Lower leg skin (tissue), 4 donors: ENCODE measurements around the gene SF3A2. TPM values are rescaled to one million over a fixed set of nuclear protein-coding genes. Genes with fewer than 3 reads are reported as not detected.

Source experiments
- DNase-seq, 2 donors: peaks; one replicate each; pipeline ENCODE4 v3.0.0-alpha.2; 2019; ENCODE audit warnings: low spot score in 2 of 2
- H3K4me3 ChIP-seq: fragments of 200-600 bp; sonication (generic); 2 replicates; pipeline ENCODE4 v1.5.1; 2017; ENCODE audit warnings: mild to moderate bottlenecking, low read depth; ENCODE audit not compliant: poor library complexity, severe bottlenecking
- CTCF ChIP-seq, 3 donors: fragments of 450-650 bp; IDR thresholded peaks; one replicate each; pipeline ENCODE4 v1.5.1; 2016; ENCODE audit warnings: antibody characterized with exemption in 3 of 3, mild to moderate bottlenecking in 3 of 3, moderate library complexity in 2 of 3
- POLR2A ChIP-seq, 2 donors: fragments of 450-650 bp; IDR thresholded peaks; one replicate each; pipeline ENCODE4 v1.6.1; 2016 to 2017; ENCODE audit warnings: antibody characterized with exemption in 2 of 2, mild to moderate bottlenecking in 1 of 2, moderate library complexity in 1 of 2
- WGBS, 2 donors: methylation state at CpG; one replicate each; pipeline ENCODE4 v1.1.5; 2018; 5-methylcytosine and 5-hydroxymethylcytosine counted together
- intact Hi-C: fragments of 100-400 bp; cut with DNase I; formaldehyde crosslinking; loops from one replicate; pipeline ENCODE4 v1.15.0; 2023; ENCODE audit warnings: low total_unique reads
- total RNA-seq, 4 donors: library from RNA; depleted of rRNA; stranded (reverse); fragments of >200 nt; gene quantifications; one replicate each; pipeline ENCODE4 v1.1.0, GENCODE V29; 2016

SF3A2 gene
- total RNA-seq, 4 donors from 2014 or later: 35.6 to 85.6 (median 47.8) TPM

GRCh38 chr19:2253106-2254063 lies 16.8 kb downstream of the SF3A2 start:
- H3K4me3 ChIP-seq: no peak overlapping the region
- intact Hi-C loops: no loop called here
- TF ChIP-seq POLR2A (IDR thresholded peaks at IDR 0.05) (no peak), CTCF (IDR thresholded peaks at IDR 0.05) (no peak)
- WGBS, 2 donors: 11 to 15% methylated on average over 47 to 55 of the region's 77 CpGs
- DNase-seq: no peak

GRCh38 chr19:2254064-2254872 lies 17.6 kb downstream of the SF3A2 start:
- DNase-seq: no peak
- 83 to 84% methylated on average over 18 to 20 of the region's 20 CpGs for WGBS, 2 donors
- TF ChIP-seq CTCF (IDR thresholded peaks at IDR 0.05) (no peak), POLR2A (IDR thresholded peaks at IDR 0.05) (no peak)
- intact Hi-C loops: no loop called here
- H3K4me3 ChIP-seq: no peak overlapping the region

- TF ChIP-seq POLR2A (IDR thresholded peaks at IDR 0.05) (no peak), CTCF (IDR thresholded peaks at IDR 0.05) (no peak)
- H3K4me3 ChIP-seq: no peak overlapping the region
- DNase-seq: no peak
- WGBS, 2 donors: 87 to 93% methylated on average over 16 of the region's 16 CpGs
- intact Hi-C loops: no loop called here
Measured at GRCh38 chr19:2255112-2255845, 18.7 kb downstream of the SF3A2 start.

- DNase-seq: no peak
- 75 to 86% methylated on average over 23 to 24 of the region's 24 CpGs for WGBS, 2 donors
Measured at GRCh38 chr19:2255982-2256685, 19.5 kb downstream of the SF3A2 start, which contains the start of gene JSRP1. Gene JSRP1, minus strand, starts transcription at chr19:2256417. Its CDS starts 1,103 bp downstream, at chr19:2255314.

More at GRCh38 chr19:2255982-2256685, 19.5 kb downstream of the SF3A2 start, which contains the start of gene JSRP1:
- intact Hi-C loops: no loop called here
- no peak within 1 kb of the TSS for H3K4me3 ChIP-seq
- no peak for TF ChIP-seq POLR2A (IDR thresholded peaks at IDR 0.05)
- TF ChIP-seq CTCF (IDR thresholded peaks at IDR 0.05): no peak
